UCSD-AML1 (cell line): ENCODE measurements around the gene FOXQ1.
A peak's percentile ranks its signal among the peaks of the same experiment; 100 is the strongest.
"Not testable (repeated sequence)": the region's sequence is repeated elsewhere in the genome, so short reads cannot be mapped to it uniquely, and the experiment has no call there.

Source experiments
- DNase-seq: peaks from one replicate; lab custom pipeline; 2025; ENCODE audit not compliant: unreplicated experiment; lab: John Stamatoyannopoulos, UW

FOXQ1 gene

DNA sequence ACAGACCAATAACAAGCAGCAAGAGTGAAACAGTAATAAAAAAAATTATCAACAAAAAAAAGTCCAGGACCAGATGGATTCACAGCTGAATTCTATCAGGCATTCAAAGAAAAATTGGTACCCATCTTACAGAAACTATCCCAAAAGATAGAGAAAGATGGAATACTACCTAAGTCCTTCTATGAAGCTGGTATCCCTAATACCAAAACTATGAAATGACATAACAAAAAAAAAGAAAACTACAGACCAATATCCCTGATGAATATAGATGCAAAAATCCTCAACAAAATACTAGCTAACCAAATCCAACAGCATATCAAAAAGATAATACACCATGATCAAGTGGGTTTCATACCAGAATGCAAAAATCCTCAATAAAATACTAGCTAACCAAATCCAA is 43.2 kb downstream of the FOXQ1 start:
- DNase-seq, result not testable (repeated sequence)

GRCh38 chr6:1361717-1362116 is 49.8 kb downstream of the FOXQ1 start:
- not testable (repeated sequence) for DNase-seq

- no peak for DNase-seq
Observed at GRCh38 chr6:1362643-1363042, 50.7 kb downstream of the FOXQ1 start.

GRCh38 chr6:1363298-1363697 is 51.4 kb downstream of the FOXQ1 start:
- DNase-seq, result no peak

GRCh38 chr6:1363729-1364572 is 52.1 kb downstream of the FOXQ1 start:
- peak; percentile 15 for DNase-seq
